RWPE2 (cell line): Measurements from ENCODE around the gene RB1.

ENCODE experiments used
- ATAC-seq: fragments of 200-7000 bp; cut with Tn5 transposase; 3 replicates; pipeline ENCODE4 v1.9.1; 2021; ENCODE audit warnings: low read depth
- DNase-seq: peaks from one replicate; pipeline ENCODE4 v3.0.0-alpha.2; 2020; ENCODE audit warnings: low spot score
- H3K27ac ChIP-seq: fragments of 450-650 bp; 2 replicates; pipeline ENCODE4 v1.5.1; 2017; ENCODE audit warnings: mild to moderate bottlenecking; ENCODE audit not compliant: poor library complexity, severe bottlenecking
- H3K27me3 ChIP-seq: fragments of 250-450 bp; sonication (Bioruptor Pico); 2 replicates; pipeline ENCODE4 v1.5.1; 2021; ENCODE audit warnings: mild to moderate bottlenecking, moderate library complexity; ENCODE audit not compliant: insufficient read depth, poor library complexity, severe bottlenecking
- H3K36me3 ChIP-seq: fragments of 250-450 bp; sonication (Bioruptor Pico); 2 replicates; pipeline ENCODE4 v1.5.1; 2020; ENCODE audit warnings: low read depth, mild to moderate bottlenecking, moderate library complexity
- H3K4me1 ChIP-seq: fragments of 250-450 bp; sonication (Bioruptor Pico); 2 replicates; pipeline ENCODE4 v1.5.1; 2021; ENCODE audit warnings: mild to moderate bottlenecking, moderate library complexity; ENCODE audit not compliant: insufficient read depth, poor library complexity, severe bottlenecking
- H3K4me3 ChIP-seq: fragments of 250-450 bp; sonication (Bioruptor Pico); 2 replicates; pipeline ENCODE4 v1.5.1; 2021; ENCODE audit warnings: mild to moderate bottlenecking, moderate library complexity; ENCODE audit not compliant: severe bottlenecking
- H3K9me3 ChIP-seq: fragments of 250-450 bp; sonication (Bioruptor Pico); 2 replicates; pipeline ENCODE4 v1.5.1; 2021; ENCODE audit warnings: mild to moderate bottlenecking, moderate library complexity; ENCODE audit not compliant: severe bottlenecking
- TF ChIP-seq, protein P1 (sequence below): fragments of 450-650 bp; IDR thresholded peaks from one replicate; pipeline ENCODE4 v1.5.1; 2017; ENCODE audit warnings: mild to moderate bottlenecking, moderate library complexity; ENCODE audit not compliant: poor library complexity, severe bottlenecking

The RB1 gene

DNA sequence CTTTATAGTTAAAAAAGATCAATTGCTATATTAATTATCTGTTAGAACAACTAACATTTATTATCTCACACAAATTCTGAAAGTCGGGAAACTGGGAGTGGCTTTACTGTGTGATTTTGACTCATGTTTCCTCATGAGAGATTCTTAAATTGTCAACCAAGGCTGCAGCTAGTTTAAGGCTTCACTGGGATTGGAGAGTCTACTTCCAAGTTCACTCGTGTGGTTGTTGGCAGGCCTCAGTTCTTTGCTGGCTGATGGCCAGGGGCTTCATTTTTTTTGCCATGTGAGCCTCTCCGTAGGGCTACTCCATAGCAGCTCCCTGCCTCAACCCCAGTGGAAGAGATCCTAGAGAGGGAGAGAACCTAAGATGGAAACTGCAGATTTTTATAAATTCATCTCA, 133.8 kb downstream of the RB1 start:
- TF ChIP-seq, protein P1, sequence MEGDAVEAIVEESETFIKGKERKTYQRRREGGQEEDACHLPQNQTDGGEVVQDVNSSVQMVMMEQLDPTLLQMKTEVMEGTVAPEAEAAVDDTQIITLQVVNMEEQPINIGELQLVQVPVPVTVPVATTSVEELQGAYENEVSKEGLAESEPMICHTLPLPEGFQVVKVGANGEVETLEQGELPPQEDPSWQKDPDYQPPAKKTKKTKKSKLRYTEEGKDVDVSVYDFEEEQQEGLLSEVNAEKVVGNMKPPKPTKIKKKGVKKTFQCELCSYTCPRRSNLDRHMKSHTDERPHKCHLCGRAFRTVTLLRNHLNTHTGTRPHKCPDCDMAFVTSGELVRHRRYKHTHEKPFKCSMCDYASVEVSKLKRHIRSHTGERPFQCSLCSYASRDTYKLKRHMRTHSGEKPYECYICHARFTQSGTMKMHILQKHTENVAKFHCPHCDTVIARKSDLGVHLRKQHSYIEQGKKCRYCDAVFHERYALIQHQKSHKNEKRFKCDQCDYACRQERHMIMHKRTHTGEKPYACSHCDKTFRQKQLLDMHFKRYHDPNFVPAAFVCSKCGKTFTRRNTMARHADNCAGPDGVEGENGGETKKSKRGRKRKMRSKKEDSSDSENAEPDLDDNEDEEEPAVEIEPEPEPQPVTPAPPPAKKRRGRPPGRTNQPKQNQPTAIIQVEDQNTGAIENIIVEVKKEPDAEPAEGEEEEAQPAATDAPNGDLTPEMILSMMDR, result no peak
- peaks cover 18% of the 10 kb centered on the region for H3K4me1 ChIP-seq
- ATAC-seq, result 0 out of 3 replicates have a peak, but pooled peaks have one; percentile 27
- H3K27ac ChIP-seq, result peak overlapping the region; percentile 40
- DNase-seq, result no peak
- H3K9me3 ChIP-seq, result no peaks in the 10 kb centered on the region
- H3K27me3 ChIP-seq, result no peaks in the 10 kb centered on the region
- no peak overlapping the region for H3K4me3 ChIP-seq
- H3K36me3 ChIP-seq, result no peaks in the 10 kb centered on the region; the same call in 1 of the 2 replicates

- Histone ChIP-seq H3K9me3 (no peaks in the 10 kb centered on the region), H3K4me3 (no peak overlapping the region), H3K4me1 (peaks cover 18% of the 10 kb centered on the region), H3K36me3 (no peaks in the 10 kb centered on the region), H3K27me3 (no peaks in the 10 kb centered on the region), H3K27ac (no peak overlapping the region)
- TF ChIP-seq, protein P1, result no peak
- no peak for ATAC-seq
- no peak for DNase-seq
Measured at GRCh38 chr13:48443442-48444208, 140.1 kb downstream of the RB1 start.

DNA sequence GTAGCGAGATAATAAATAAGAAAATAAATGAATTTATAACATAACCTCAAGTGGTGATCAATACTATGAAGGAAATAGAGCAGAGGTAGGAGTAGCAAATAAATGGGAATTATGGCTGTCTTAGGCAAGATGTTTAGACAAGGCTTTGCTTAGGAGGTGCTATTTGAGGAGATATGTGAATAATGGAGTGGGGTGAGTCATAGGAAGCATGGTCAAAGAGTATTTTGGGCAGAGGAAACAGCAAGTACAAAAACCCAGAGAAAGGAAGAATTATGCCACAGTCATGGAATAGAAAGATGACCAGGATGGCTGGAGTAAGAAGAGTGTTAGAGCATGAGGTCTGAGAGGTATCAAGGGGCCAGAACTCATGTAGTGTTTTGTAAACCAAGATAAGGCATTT, 142.9 kb downstream of the RB1 start:
- Histone ChIP-seq H3K27ac (peak overlapping the region; percentile 39), H3K27me3 (no peaks in the 10 kb centered on the region), H3K36me3 (no peaks in the 10 kb centered on the region), H3K9me3 (no peaks in the 10 kb centered on the region), H3K4me1 (peaks cover 30% of the 10 kb centered on the region), H3K4me3 (no peak overlapping the region)
- TF ChIP-seq, protein P1, result no peak
- ATAC-seq (peak; percentile 73), DNase-seq (no peak)

DNA sequence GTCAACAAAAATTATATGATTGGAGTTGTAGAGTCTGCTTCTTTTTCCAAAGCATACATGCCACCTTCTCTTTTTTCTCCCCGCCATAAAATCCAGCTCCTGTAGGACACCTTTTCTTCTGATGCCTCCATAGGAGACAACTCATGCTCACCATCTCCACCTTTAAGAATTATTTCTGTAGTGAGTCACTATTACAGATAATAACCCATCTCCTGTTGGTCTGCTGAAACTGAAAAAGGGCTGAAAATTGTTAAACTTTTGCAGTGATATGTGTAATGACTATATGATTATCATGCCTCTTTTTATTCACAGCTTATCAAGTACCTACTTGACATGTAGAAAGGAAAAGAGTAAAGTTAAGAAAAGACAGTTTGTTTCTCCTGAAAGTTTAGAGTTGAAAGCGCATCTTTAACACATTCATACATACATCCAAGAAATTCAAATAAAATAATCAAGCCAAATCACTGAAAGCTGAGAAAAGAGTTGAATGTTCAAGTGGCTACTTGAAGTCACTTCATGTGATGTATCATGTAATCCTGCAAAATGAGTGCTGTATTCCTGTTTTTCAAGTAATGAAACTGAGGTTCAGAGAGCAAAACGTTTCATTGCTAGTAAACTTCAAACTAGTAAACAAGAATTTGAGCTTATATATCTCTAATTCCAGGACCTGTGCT, 144.9 kb downstream of the RB1 start:
- no peak overlapping the region for H3K4me3 ChIP-seq
- H3K36me3 ChIP-seq, result peaks cover 7% of the 10 kb centered on the region
- no peaks in the 10 kb centered on the region for H3K9me3 ChIP-seq
- ATAC-seq, result no peak
- peak overlapping the region; percentile 76 for H3K27ac ChIP-seq
- TF ChIP-seq, protein P1, result no peak
- DNase-seq, result no peak
- peaks cover 30% of the 10 kb centered on the region for H3K4me1 ChIP-seq
- H3K27me3 ChIP-seq, result no peaks in the 10 kb centered on the region
